BE2C (cell line): Measurements from ENCODE around the gene PLXDC1.
"Not testable (repeated sequence)": the region's sequence is repeated elsewhere in the genome, so short reads cannot be mapped to it uniquely, and the experiment has no call there.

ENCODE experiments used
- DNase-seq: peaks from one replicate; pipeline ENCODE4 v3.0.0-alpha.2; 2020
- H3K27me3 ChIP-seq: fragments of 250-450 bp; sonication (Bioruptor Pico); 2 replicates; pipeline ENCODE4 v1.5.1; 2020; ENCODE audit warnings: mild to moderate bottlenecking
- H3K36me3 ChIP-seq: fragments of 250-450 bp; sonication (Bioruptor Pico); 2 replicates; pipeline ENCODE4 v1.5.1; 2020; ENCODE audit warnings: mild to moderate bottlenecking
- H3K4me1 ChIP-seq: fragments of 250-450 bp; sonication (Bioruptor Pico); 2 replicates; pipeline ENCODE4 v1.5.1; 2020
- H3K4me3 ChIP-seq: 2 replicates; pipeline ENCODE4 v1.5.1; 2011; ENCODE audit warnings: low read depth, low read length
- H3K9me3 ChIP-seq: fragments of 250-450 bp; sonication (Bioruptor Pico); 2 replicates; pipeline ENCODE4 v1.5.1; 2020
- CTCF ChIP-seq: IDR thresholded peaks from 2 replicates; pipeline ENCODE4 v1.5.1; 2012; ENCODE audit warnings: mild to moderate bottlenecking, low read depth, low read length

Gene PLXDC1

GRCh38 chr17:39132192-39132610 lies 19.2 kb downstream of the PLXDC1 start:
- Histone ChIP-seq H3K4me3 (no peak overlapping the region), H3K36me3 (no peaks in the 10 kb centered on the region), H3K27me3 (no peaks in the 10 kb centered on the region), H3K9me3 (no peaks in the 10 kb centered on the region), H3K4me1 (no peaks in the 10 kb centered on the region)
- TF ChIP-seq CTCF, result no peak
- DNase-seq, result no peak

- no peak overlapping the region for H3K4me3 ChIP-seq
- no peaks in the 10 kb centered on the region for H3K36me3 ChIP-seq
- no peaks in the 10 kb centered on the region for H3K9me3 ChIP-seq
- H3K4me1 ChIP-seq, result no peaks in the 10 kb centered on the region
- no peaks in the 10 kb centered on the region for H3K27me3 ChIP-seq
- DNase-seq, result no peak
- no peak for TF ChIP-seq CTCF
Observed at GRCh38 chr17:39131616-39132015, 19.8 kb downstream of the PLXDC1 start.

GRCh38 chr17:39130205-39130604 lies 21.2 kb downstream of the PLXDC1 start:
- H3K4me1 ChIP-seq, result no peaks in the 10 kb centered on the region

GRCh38 chr17:39129544-39129943 lies 21.9 kb downstream of the PLXDC1 start:
- not testable (repeated sequence) for H3K4me3 ChIP-seq, H3K27me3 ChIP-seq, H3K4me1 ChIP-seq, DNase-seq, H3K36me3 ChIP-seq, H3K9me3 ChIP-seq

More at GRCh38 chr17:39130205-39130604, 21.2 kb downstream of the PLXDC1 start:
- no peaks in the 10 kb centered on the region for H3K36me3 ChIP-seq
- DNase-seq, result no peak
- no peaks in the 10 kb centered on the region for H3K27me3 ChIP-seq
- no peak for TF ChIP-seq CTCF
- no peaks in the 10 kb centered on the region for H3K9me3 ChIP-seq
- no peak overlapping the region for H3K4me3 ChIP-seq

- Histone ChIP-seq H3K27me3 (no peaks in the 10 kb centered on the region), H3K4me1 (no peaks in the 10 kb centered on the region), H3K9me3 (no peaks in the 10 kb centered on the region), H3K4me3 (no peak overlapping the region), H3K36me3 (no peaks in the 10 kb centered on the region)
- no peak for TF ChIP-seq CTCF
- no peak for DNase-seq
Observed at GRCh38 chr17:39126436-39126835, 25.0 kb downstream of the PLXDC1 start.

GRCh38 chr17:39125143-39125875 lies 26.1 kb downstream of the PLXDC1 start:
- no peaks in the 10 kb centered on the region for H3K9me3 ChIP-seq
- no peak for DNase-seq
- H3K27me3 ChIP-seq, result no peaks in the 10 kb centered on the region
- no peaks in the 10 kb centered on the region for H3K4me1 ChIP-seq
- no peak overlapping the region for H3K4me3 ChIP-seq
- no peaks in the 10 kb centered on the region for H3K36me3 ChIP-seq
- TF ChIP-seq CTCF, result no peak
